CD4-positive, alpha-beta T cell (primary cell): ENCODE measurements around the gene GRIN3A. TPM values are rescaled to one million over a fixed set of nuclear protein-coding genes. Genes with fewer than 3 reads are reported as not detected.

ENCODE experiments used
- ATAC-seq: fragments of 200-7000 bp; cut with Tn5 transposase; one replicate; pipeline ENCODE4 v1.10.0; 2022; ENCODE audit warnings: mild to moderate bottlenecking; ENCODE audit not compliant: poor library complexity
- CTCF ChIA-PET: fragments of 350-600 bp; sonication (Branson Sonifier 250); formaldehyde crosslinking; loops from one replicate; lab custom pipeline; 2021; ENCODE audit warnings: antibody characterized with exemption, inconsistent platforms; lab: Charles Lee
- POLR2A ChIA-PET: fragments of 350-600 bp; sonication (Branson Sonifier 250); formaldehyde crosslinking; loops from one replicate; lab custom pipeline; 2021; ENCODE audit warnings: antibody characterized with exemption, inconsistent platforms; lab: Charles Lee
- DNase-seq, 14 experiments: peaks; one replicate each; pipeline ENCODE4 v3.0.0-alpha.2; 2013 to 2020; ENCODE audit warnings: mixed read lengths in 2 of 14
- H3K27ac ChIP-seq, 2 donors: one replicate each; pipeline versions ENCODE4 v1.5.1 to v1.7.0; 2013; ENCODE audit warnings: low read length in 2 of 2, low read depth in 1 of 2, mild to moderate bottlenecking in 1 of 2
- H3K27me3 ChIP-seq, 2 experiments: 1 replicate in 1 of 2; 2 replicates in 1 of 2; pipeline versions ENCODE4 v1.6.1 to v1.7.0; 2013; ENCODE audit warnings: low read length in 2 of 2, control low read depth in 1 of 2, mild to moderate bottlenecking in 1 of 2, moderate library complexity in 1 of 2; ENCODE audit not compliant: insufficient read depth in 2 of 2, control insufficient read depth in 1 of 2
- H3K36me3 ChIP-seq: one replicate; pipeline ENCODE4 v1.6.1; 2013; ENCODE audit warnings: low read length, control low read depth; ENCODE audit not compliant: insufficient read depth
- H3K4me1 ChIP-seq: one replicate; pipeline ENCODE4 v1.6.1; 2013; ENCODE audit warnings: low read length, control low read depth; ENCODE audit not compliant: insufficient read depth
- H3K4me3 ChIP-seq: one replicate; pipeline ENCODE4 v1.5.1; 2013; ENCODE audit warnings: mild to moderate bottlenecking, low read length, moderate library complexity
- H3K9me3 ChIP-seq, 2 experiments: 1 replicate in 1 of 2; 2 replicates in 1 of 2; pipeline versions ENCODE4 v1.6.1 to v1.7.0; 2013; ENCODE audit warnings: low read length in 2 of 2, mild to moderate bottlenecking in 2 of 2, control low read depth in 1 of 2, moderate library complexity in 1 of 2; ENCODE audit not compliant: control insufficient read depth in 1 of 2, insufficient read depth in 1 of 2
- H3K27ac Mint-ChIP-seq: one replicate; pipeline ENCODE4 v1.8.0; 2020; ENCODE audit warnings: mixed read lengths
- H3K27me3 Mint-ChIP-seq: one replicate; pipeline ENCODE4 v1.8.0; 2021; ENCODE audit warnings: mixed read lengths
- H3K36me3 Mint-ChIP-seq: one replicate; pipeline ENCODE4 v1.8.0; 2021; ENCODE audit warnings: low read depth, mixed read lengths
- H3K4me1 Mint-ChIP-seq: one replicate; pipeline ENCODE4 v1.8.0; 2021; ENCODE audit warnings: low read depth, mixed read lengths
- H3K4me3 Mint-ChIP-seq: one replicate; pipeline ENCODE4 v1.8.0; 2020; ENCODE audit warnings: mild to moderate bottlenecking, mixed read lengths
- H3K9me3 Mint-ChIP-seq: one replicate; pipeline ENCODE4 v1.8.0; 2020; ENCODE audit warnings: mixed read lengths
- CTCF ChIP-seq: fragments of 200-600 bp; IDR thresholded peaks from one replicate; pipeline ENCODE4 v1.8.0; 2022; ENCODE audit warnings: antibody characterized with exemption, mild to moderate bottlenecking
- intact Hi-C, 2 experiments: fragments of 100-400 bp; cut with DNase I in 1 of 2; cut with micrococcal nuclease in 1 of 2; formaldehyde crosslinking; loops; one replicate each; pipeline versions ENCODE4 v1.15.1 to v1.9.0; 2023 to 2025; cut with DNase I, micrococcal nuclease
- total RNA-seq, 174 experiments: library from RNA in 2 of 174; stranded (reverse) in 2 of 174; gene quantifications; one replicate each; pipeline ENCODE4 v1.2.3 and lab custom pipeline; 2021 to 2026

Gene GRIN3A
- total RNA-seq, 2 experiments from 2014 or later: 0.03 TPM; not detected in 1

GRCh38 chr9:101705135-101705661, 33.2 kb downstream of the GRIN3A start:
- H3K27me3 ChIP-seq: peaks cover 0 to 12% of the 10 kb centered on the region in 2 experiments
- peaks cover 7% of the 10 kb centered on the region for H3K4me1 ChIP-seq
- ATAC-seq: peak; percentile 80
- Mint-ChIP-seq H3K27me3 (peaks cover 38% of the 10 kb centered on the region), H3K4me3 (peak overlapping the region; percentile 85), H3K4me1 (peaks cover 12% of the 10 kb centered on the region), H3K27ac (no peak overlapping the region), H3K36me3 (no peaks in the 10 kb centered on the region), H3K9me3 (no peaks in the 10 kb centered on the region)
- CTCF ChIA-PET: no interaction called here
- H3K36me3 ChIP-seq: no peaks in the 10 kb centered on the region
- no peaks in the 10 kb centered on the region for H3K9me3 ChIP-seq
- intact Hi-C loops: no loop called here
- peak in 11 of 14 experiments; percentile 2 to 50 (median 17) for DNase-seq
- no peak overlapping the region for H3K27ac ChIP-seq
- POLR2A ChIA-PET: no interaction called here
- peak overlapping the region; percentile 37 for H3K4me3 ChIP-seq
- peak; percentile 17 for TF ChIP-seq CTCF

- TF ChIP-seq CTCF: no peak
- H3K9me3 Mint-ChIP-seq: no peaks in the 10 kb centered on the region
- no peak overlapping the region for H3K27ac Mint-ChIP-seq
- no peaks in the 10 kb centered on the region for H3K36me3 Mint-ChIP-seq
- H3K4me3 Mint-ChIP-seq: no peak overlapping the region
- H3K27me3 ChIP-seq: peaks cover 0 to 6% of the 10 kb centered on the region in 2 experiments
- H3K4me1 ChIP-seq: peaks cover 7% of the 10 kb centered on the region
- peaks cover 12% of the 10 kb centered on the region for H3K4me1 Mint-ChIP-seq
- H3K36me3 ChIP-seq: no peaks in the 10 kb centered on the region
- H3K9me3 ChIP-seq: no peaks in the 10 kb centered on the region
- H3K4me3 ChIP-seq: no peak overlapping the region
- DNase-seq: no peak
- POLR2A ChIA-PET: no interaction called here
- H3K27me3 Mint-ChIP-seq: peaks cover 25% of the 10 kb centered on the region
- CTCF ChIA-PET: no interaction called here
- no peak overlapping the region for H3K27ac ChIP-seq
- ATAC-seq: no peak
- intact Hi-C loops: no loop called here
Observed at GRCh38 chr9:101702257-101702656, 36.2 kb downstream of the GRIN3A start.

- CTCF ChIA-PET: no interaction called here
- H3K27ac Mint-ChIP-seq: no peak overlapping the region
- Histone ChIP-seq H3K36me3 (no peaks in the 10 kb centered on the region), H3K4me1 (no peaks in the 10 kb centered on the region), H3K27me3 (no peaks in the 10 kb centered on the region), H3K9me3 (no peaks in the 10 kb centered on the region), H3K27ac (no peak overlapping the region), H3K4me3 (no peak overlapping the region)
- ATAC-seq (no peak), DNase-seq (no peak)
- POLR2A ChIA-PET: no interaction called here
- no peaks in the 10 kb centered on the region for H3K36me3 Mint-ChIP-seq
- H3K27me3 Mint-ChIP-seq: peaks cover 5% of the 10 kb centered on the region
- no peak overlapping the region for H3K4me3 Mint-ChIP-seq
- intact Hi-C loops: no loop called here
- H3K4me1 Mint-ChIP-seq: no peaks in the 10 kb centered on the region
- H3K9me3 Mint-ChIP-seq: no peaks in the 10 kb centered on the region
- TF ChIP-seq CTCF: no peak
Observed at GRCh38 chr9:101693546-101694336, 44.7 kb downstream of the GRIN3A start.
